Body of pancreas (tissue), 4 donors: ENCODE measurements around the gene HTR3D. TPM values are rescaled to one million over a fixed set of nuclear protein-coding genes. Genes with fewer than 3 reads are reported as not detected.

Experiments used
- ATAC-seq: fragments of 150-250 bp; one replicate; pipeline ENCODE4 v1.9.1; 2016
- DNase-seq, 4 donors: peaks; one replicate each; pipeline ENCODE4 v3.0.0-alpha.2; 2019
- H3K27ac ChIP-seq, 4 donors: fragments of 200-600 bp; sonication (generic); 1 replicate in 3 of 4; 2 replicates in 1 of 4; pipeline versions ENCODE4 v1.5.1 to v1.6.1; 2016 to 2019; ENCODE audit warnings: mild to moderate bottlenecking in 1 of 4, mixed read lengths in 1 of 4, moderate library complexity in 1 of 4
- H3K27me3 ChIP-seq, 2 donors: fragments of 200-600 bp; sonication (generic); one replicate each; pipeline ENCODE4 v1.6.0; 2016; ENCODE audit warnings: mild to moderate bottlenecking in 1 of 2
- H3K36me3 ChIP-seq, 2 donors: fragments of 200-600 bp; sonication (generic); replicated peaks in 1 of 2; 2 replicates each; pipeline ENCODE4 v1.5.1; 2016; ENCODE audit warnings: low read depth in 2 of 2; ENCODE audit not compliant: insufficient read depth in 1 of 2
- H3K4me1 ChIP-seq: fragments of 200-600 bp; sonication (generic); one replicate; pipeline ENCODE4 v1.6.0; 2016
- H3K4me3 ChIP-seq, 2 donors: fragments of 200-600 bp; sonication (generic); 1 replicate in 1 of 2; 2 replicates in 1 of 2; pipeline ENCODE4 v1.5.1; 2016 to 2019
- H3K9me3 ChIP-seq, 3 donors: fragments of 200-600 bp; sonication (generic); 1 replicate in 2 of 3; 2 replicates in 1 of 3; pipeline ENCODE4 v1.5.1; 2016
- POLR2A ChIP-seq, 3 donors: fragments of 450-650 bp; IDR thresholded peaks; one replicate each; pipeline ENCODE4 v1.6.1; 2016; ENCODE audit warnings: antibody characterized with exemption in 3 of 3, mild to moderate bottlenecking in 2 of 3
- WGBS, 2 donors: methylation state at CpG; one replicate each; pipeline ENCODE4 v1.1.5; 2017; 5-methylcytosine and 5-hydroxymethylcytosine counted together
- intact Hi-C: fragments of 100-400 bp; cut with DNase I; formaldehyde crosslinking; loops from one replicate; pipeline ENCODE4 v1.15.1; 2023
- total RNA-seq, 2 donors: library from RNA; depleted of rRNA; stranded (reverse); fragments of >200 nt; gene quantifications; one replicate each; pipeline ENCODE4 v1.1.0, GENCODE V29; 2016
- TF ChIP-seq, protein P1 (sequence below), 7 experiments: fragments of 450-650 bp in 4 of 7; fragments of 200-600 bp in 3 of 7; sonication (generic) in 3 of 7; IDR thresholded peaks; one replicate each; pipeline ENCODE4 v1.5.1; 2016 to 2019; ENCODE audit warnings: antibody characterized with exemption in 7 of 7

Gene HTR3D
- total RNA-seq, 2 donors from 2014 or later, result not detected

DNA sequence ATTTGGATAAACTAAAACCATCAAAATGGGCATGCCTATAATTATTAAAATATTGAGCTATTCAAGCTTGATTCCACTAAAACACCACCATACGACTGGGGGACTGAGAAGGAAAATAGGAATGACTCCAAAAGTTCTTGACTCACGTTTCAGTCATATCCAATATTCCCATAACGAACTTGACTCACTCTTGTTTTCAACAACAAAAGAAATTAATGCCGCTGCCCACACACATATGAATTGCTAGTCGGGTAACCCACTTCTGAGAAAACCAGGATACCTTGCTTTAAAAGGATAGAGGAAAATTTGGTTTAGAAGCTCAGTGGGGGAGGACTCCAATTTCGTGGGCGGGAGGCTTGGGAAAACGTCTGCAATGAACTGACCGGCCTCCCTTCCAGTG is 26.5 kb downstream of the HTR3D start:
- no peaks in the 10 kb centered on the region for H3K9me3 ChIP-seq
- H3K4me3 ChIP-seq, result no peak overlapping the region
- DNase-seq (no peak), ATAC-seq (no peak)
- WGBS, 2 donors, result 62 to 74% methylated on average over 9 of the region's 9 CpGs
- H3K4me1 ChIP-seq, result no peaks in the 10 kb centered on the region
- H3K36me3 ChIP-seq, result no peaks in the 10 kb centered on the region
- no peaks in the 10 kb centered on the region for H3K27me3 ChIP-seq
- intact Hi-C loops, result no loop called here
- no peak overlapping the region for H3K27ac ChIP-seq
- no peak for TF ChIP-seq POLR2A (IDR thresholded peaks at IDR 0.05)
- TF ChIP-seq, protein P1, sequence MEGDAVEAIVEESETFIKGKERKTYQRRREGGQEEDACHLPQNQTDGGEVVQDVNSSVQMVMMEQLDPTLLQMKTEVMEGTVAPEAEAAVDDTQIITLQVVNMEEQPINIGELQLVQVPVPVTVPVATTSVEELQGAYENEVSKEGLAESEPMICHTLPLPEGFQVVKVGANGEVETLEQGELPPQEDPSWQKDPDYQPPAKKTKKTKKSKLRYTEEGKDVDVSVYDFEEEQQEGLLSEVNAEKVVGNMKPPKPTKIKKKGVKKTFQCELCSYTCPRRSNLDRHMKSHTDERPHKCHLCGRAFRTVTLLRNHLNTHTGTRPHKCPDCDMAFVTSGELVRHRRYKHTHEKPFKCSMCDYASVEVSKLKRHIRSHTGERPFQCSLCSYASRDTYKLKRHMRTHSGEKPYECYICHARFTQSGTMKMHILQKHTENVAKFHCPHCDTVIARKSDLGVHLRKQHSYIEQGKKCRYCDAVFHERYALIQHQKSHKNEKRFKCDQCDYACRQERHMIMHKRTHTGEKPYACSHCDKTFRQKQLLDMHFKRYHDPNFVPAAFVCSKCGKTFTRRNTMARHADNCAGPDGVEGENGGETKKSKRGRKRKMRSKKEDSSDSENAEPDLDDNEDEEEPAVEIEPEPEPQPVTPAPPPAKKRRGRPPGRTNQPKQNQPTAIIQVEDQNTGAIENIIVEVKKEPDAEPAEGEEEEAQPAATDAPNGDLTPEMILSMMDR (IDR thresholded peaks at IDR 0.05), result no peak

DNA sequence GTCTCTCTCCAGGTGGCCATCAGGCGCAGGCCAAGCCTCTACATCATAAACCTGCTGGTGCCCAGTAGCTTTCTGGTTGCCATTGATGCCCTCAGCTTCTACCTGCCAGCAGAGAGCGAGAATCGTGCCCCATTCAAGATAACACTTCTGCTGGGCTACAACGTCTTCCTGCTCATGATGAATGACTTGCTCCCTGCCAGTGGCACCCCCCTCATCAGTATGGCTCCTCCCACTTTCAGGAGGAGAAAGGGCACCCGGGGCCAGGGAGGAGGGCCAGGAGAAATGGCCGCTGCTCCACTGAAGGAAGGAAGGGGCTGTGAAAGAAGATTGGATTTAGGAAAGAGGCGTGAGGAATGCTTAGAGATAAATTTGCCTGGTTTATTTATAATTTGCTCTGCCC is 27.9 kb downstream of the HTR3D start:
- Histone ChIP-seq H3K27ac (no peak overlapping the region), H3K9me3 (no peaks in the 10 kb centered on the region), H3K27me3 (no peaks in the 10 kb centered on the region), H3K4me1 (no peaks in the 10 kb centered on the region), H3K4me3 (no peak overlapping the region), H3K36me3 (no peaks in the 10 kb centered on the region)
- WGBS, 2 donors, result 46 to 49% methylated on average over 7 of the region's 7 CpGs
- intact Hi-C loops, result no loop called here
- TF ChIP-seq, protein P1 (IDR thresholded peaks at IDR 0.05), result no peak
- TF ChIP-seq POLR2A (IDR thresholded peaks at IDR 0.05), result no peak
- ATAC-seq, result no peak
- no peak for DNase-seq

DNA sequence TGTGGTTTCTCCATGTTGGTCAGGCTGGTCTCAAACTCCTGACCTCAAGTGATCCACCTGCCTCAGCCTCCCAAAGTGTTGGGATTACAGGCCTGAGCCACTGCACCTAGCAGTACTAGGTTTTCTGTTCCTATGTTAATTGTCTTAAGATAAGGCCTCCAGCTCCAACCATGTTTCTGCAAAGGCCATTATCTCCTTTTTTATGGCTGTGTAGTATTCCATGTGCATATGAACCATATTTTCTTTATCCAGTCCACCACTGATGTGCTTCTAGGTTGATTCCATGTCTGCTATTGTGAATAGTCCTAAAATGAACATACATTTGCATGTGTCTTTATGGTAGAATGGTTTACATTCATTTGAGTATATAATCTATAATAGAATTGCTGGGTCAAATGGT is 31.1 kb downstream of the HTR3D start:
- DNase-seq (no peak), ATAC-seq (no peak)
- no peaks in the 10 kb centered on the region for H3K36me3 ChIP-seq
- no peak overlapping the region for H3K27ac ChIP-seq
- H3K9me3 ChIP-seq, result no peaks in the 10 kb centered on the region
- no peak overlapping the region for H3K4me3 ChIP-seq
- intact Hi-C loops, result no loop called here
- H3K4me1 ChIP-seq, result no peaks in the 10 kb centered on the region
- TF ChIP-seq, protein P1 (IDR thresholded peaks at IDR 0.05), result no peak
- TF ChIP-seq POLR2A (IDR thresholded peaks at IDR 0.05), result no peak
- H3K27me3 ChIP-seq, result no peaks in the 10 kb centered on the region

GRCh38 chr3:184066211-184066610 is 34.7 kb downstream of the HTR3D start:
- Histone ChIP-seq H3K4me1 (no peaks in the 10 kb centered on the region), H3K27me3 (no peaks in the 10 kb centered on the region), H3K27ac (no peak overlapping the region), H3K4me3 (no peak overlapping the region), H3K36me3 (no peaks in the 10 kb centered on the region), H3K9me3 (no peaks in the 10 kb centered on the region)
- TF ChIP-seq, protein P1 (IDR thresholded peaks at IDR 0.05), result no peak
- TF ChIP-seq POLR2A (IDR thresholded peaks at IDR 0.05), result no peak
- intact Hi-C loops, result no loop called here
- 68 to 85% methylated on average over 2 of the region's 2 CpGs for WGBS, 2 donors
- ATAC-seq (no peak), DNase-seq (no peak)

DNA sequence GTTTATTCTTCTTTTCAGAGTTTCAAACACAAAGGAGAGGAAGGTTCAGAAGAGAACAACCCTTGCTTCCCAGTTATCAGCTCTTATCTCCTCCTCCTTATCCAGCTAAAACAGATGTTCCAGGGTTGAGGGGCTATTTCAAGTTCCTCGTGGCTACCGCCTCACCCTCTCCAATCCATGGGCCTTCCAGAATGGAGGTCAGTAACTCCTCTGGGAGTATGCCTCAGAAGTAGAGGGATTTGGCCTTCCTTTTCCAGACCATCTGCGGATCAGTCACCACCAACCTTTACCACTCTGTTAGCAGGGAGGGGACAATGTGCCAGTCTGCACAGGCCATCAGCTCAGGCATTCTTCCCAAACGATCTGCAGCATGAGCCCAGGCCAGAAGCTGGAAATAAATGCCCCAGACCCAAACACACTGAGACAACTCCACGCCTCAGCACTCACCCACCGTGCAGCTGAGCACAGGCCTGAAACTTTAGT is 36.1 kb downstream of the HTR3D start:
- DNase-seq (no peak), ATAC-seq (no peak)
- no peaks in the 10 kb centered on the region for H3K27me3 ChIP-seq
- no peak overlapping the region for H3K27ac ChIP-seq
- WGBS, 2 donors, result 58 to 65% methylated on average over 6 of the region's 6 CpGs
- TF ChIP-seq POLR2A (IDR thresholded peaks at IDR 0.05), result no peak
- H3K4me1 ChIP-seq, result no peaks in the 10 kb centered on the region
- no peak overlapping the region for H3K4me3 ChIP-seq
- no peaks in the 10 kb centered on the region for H3K36me3 ChIP-seq
- intact Hi-C loops, result no loop called here
- no peaks in the 10 kb centered on the region for H3K9me3 ChIP-seq
